ENCODE results near the gene RPL41. TPM values are rescaled to one million over a fixed set of nuclear protein-coding genes. Genes with fewer than 3 reads are reported as not detected.
A peak's percentile ranks its signal among the peaks of the same experiment; 100 is the strongest.

RPL41 gene
- total and polyA plus RNA-seq, 10 of the 15 experiments (the other 5 are each of a cell fraction or from before 2014, with no cell fraction given), result 4,144 to 19,112 (median 8,004) TPM

- intact Hi-C loops (cut with micrococcal nuclease; ENCODE audit: unreplicated experiment), result loop anchor here (1.0 to 5.0 kb wide), 10 partner anchors 8 to 569 kb away; partner anchors contain the start of genes ANKRD52, CNPY2, DNAJC14 and MYL6B
- ChIA-PET RAD21 (ENCODE audit: unreplicated experiment) (interaction anchor here (0.5 to 3.9 kb wide), 19 partner anchors 10 to 646 kb away, joined by 3 to 57 read pairs (median 5); partner anchors contain the start of genes ANKRD52, ESYT1, MYL6B and ORMDL2), SMC1A (ENCODE audit: uncharacterized antibody, unreplicated experiment) (interaction anchor here (0.6 to 4.5 kb wide), 14 partner anchors 10 to 380 kb away, joined by 3 to 50 read pairs (median 4); partner anchors contain the start of genes ESYT1, MYL6B, PA2G4 and RNF41), CTCF (interaction anchor here (0.5 to 4.5 kb wide), 29 partner anchors 10 to 762 kb away, joined by 3 to 121 read pairs (median 5); partner anchors contain the start of genes ANKRD52, CD63, ESYT1 and MYL6B), POLR2A (interaction anchor here (0.6 to 5.5 kb wide), 22 partner anchors 9 to 528 kb away, joined by 3 to 95 read pairs (median 4); partner anchors contain the start of genes ANKRD52, ATP5F1B, CNPY2 and COQ10A)
- Histone ChIP-seq H3K4me3 (peak within 1 kb of the TSS; percentile 90), H4K20me1 (ENCODE audit: control insufficient read depth, insufficient read depth) (no peaks in the 10 kb centered on the region), H3K79me2 (ENCODE audit: control insufficient read depth, insufficient read depth, low read length) (peaks cover 28% of the 10 kb centered on the region), H3K4me2 (ENCODE audit: control insufficient read depth, insufficient read depth) (peak within 1 kb of the TSS; percentile 99), H3K36me3 (ENCODE audit: control insufficient read depth in 2 of 2, insufficient read depth in 2 of 2, low read length in 1 of 2) (peaks cover 0 to 3% of the 10 kb centered on the region in 2 experiments; a peak in 1 of 4 replicates), H3K9me3 (replicated peaks; ENCODE audit: control insufficient read depth, insufficient read depth, low read length) (no peaks in the 10 kb centered on the region), H3K4me1 (ENCODE audit: control insufficient read depth, insufficient read depth, low read length) (peaks cover 15% of the 10 kb centered on the region), H2AFZ (ENCODE audit: control insufficient read depth, low read depth, low read length) (peak within 1 kb of the TSS; percentile 74), H3K27me3 (replicated peaks in 1 of 2; ENCODE audit: control insufficient read depth in 2 of 2, insufficient read depth in 2 of 2, low read length in 1 of 2) (no peaks in the 10 kb centered on the region), H3K9ac (ENCODE audit: control insufficient read depth, insufficient read depth, low read length) (peak within 1 kb of the TSS; percentile 80), H3K27ac (ENCODE audit: control insufficient read depth, insufficient read depth) (peak within 1 kb of the TSS; percentile 79)
- 1% methylated on average over 61 of the region's 61 CpGs for WGBS (ENCODE audit: insufficient coverage, insufficient replicate concordance, low lambda C conversion rate, missing lambda C conversion rate)
- peak; percentile 86 for ATAC-seq
- in situ Hi-C loops (cut with MboI), result no loop called here
- peak; percentile 99 for DNase-seq (ENCODE audit: low read depth, low spot score)
- peak; percentile 99 for FAIRE-seq
- no TSS peak for BruUV-seq (replicated peaks)
- TF ChIP-seq MTA3 (IDR thresholded peaks at IDR 0.05; ENCODE audit: borderline replicate concordance, low read length) (peak; percentile 99), HDAC6 (IDR thresholded peaks at IDR 0.05; ENCODE audit: unreplicated experiment) (no peak), EP300 (IDR thresholded peaks at IDR 0.05; ENCODE audit: borderline replicate concordance in 1 of 2, control insufficient read depth in 1 of 2, low read depth in 2 of 2, low read length in 2 of 2) (no peak), NR2F1 (conservative IDR thresholded peaks at IDR 0.05) (peak; percentile 51), MYC (IDR thresholded peaks at IDR 0.05; ENCODE audit: insufficient read depth, insufficient read length, insufficient replicate concordance, low read length, severe bottlenecking) (peak; percentile 87), HCFC1 (IDR thresholded peaks at IDR 0.05; ENCODE audit: low read length) (peak; percentile 87), ATF7 (IDR thresholded peaks at IDR 0.05; ENCODE audit: low read depth) (peak; percentile 83), KDM1A (IDR thresholded peaks at IDR 0.05; ENCODE audit: borderline replicate concordance) (no peak), POLR2AphosphoS5 (IDR thresholded peaks at IDR 0.05; ENCODE audit: low read length) (peak; percentile 99), ETV6 (conservative IDR thresholded peaks at IDR 0.05 in 1 of 2, IDR thresholded peaks at IDR 0.05 in 1 of 2; ENCODE audit: borderline replicate concordance in 1 of 2, low read depth in 1 of 2) (peak; percentile 92 to 98; a peak in 3 of 4 replicates), CHD4 (IDR thresholded peaks at IDR 0.05) (no peak), KAT2A (conservative IDR thresholded peaks at IDR 0.05; ENCODE audit: control insufficient read depth, low read depth, low read length) (no peak), NFYA (IDR thresholded peaks at IDR 0.05; ENCODE audit: borderline replicate concordance, low read depth, low read length) (no peak), BCL11A (IDR thresholded peaks at IDR 0.05; ENCODE audit: low read depth, low read length) (peak; percentile 92)
- TF ChIP-seq, protein P1, sequence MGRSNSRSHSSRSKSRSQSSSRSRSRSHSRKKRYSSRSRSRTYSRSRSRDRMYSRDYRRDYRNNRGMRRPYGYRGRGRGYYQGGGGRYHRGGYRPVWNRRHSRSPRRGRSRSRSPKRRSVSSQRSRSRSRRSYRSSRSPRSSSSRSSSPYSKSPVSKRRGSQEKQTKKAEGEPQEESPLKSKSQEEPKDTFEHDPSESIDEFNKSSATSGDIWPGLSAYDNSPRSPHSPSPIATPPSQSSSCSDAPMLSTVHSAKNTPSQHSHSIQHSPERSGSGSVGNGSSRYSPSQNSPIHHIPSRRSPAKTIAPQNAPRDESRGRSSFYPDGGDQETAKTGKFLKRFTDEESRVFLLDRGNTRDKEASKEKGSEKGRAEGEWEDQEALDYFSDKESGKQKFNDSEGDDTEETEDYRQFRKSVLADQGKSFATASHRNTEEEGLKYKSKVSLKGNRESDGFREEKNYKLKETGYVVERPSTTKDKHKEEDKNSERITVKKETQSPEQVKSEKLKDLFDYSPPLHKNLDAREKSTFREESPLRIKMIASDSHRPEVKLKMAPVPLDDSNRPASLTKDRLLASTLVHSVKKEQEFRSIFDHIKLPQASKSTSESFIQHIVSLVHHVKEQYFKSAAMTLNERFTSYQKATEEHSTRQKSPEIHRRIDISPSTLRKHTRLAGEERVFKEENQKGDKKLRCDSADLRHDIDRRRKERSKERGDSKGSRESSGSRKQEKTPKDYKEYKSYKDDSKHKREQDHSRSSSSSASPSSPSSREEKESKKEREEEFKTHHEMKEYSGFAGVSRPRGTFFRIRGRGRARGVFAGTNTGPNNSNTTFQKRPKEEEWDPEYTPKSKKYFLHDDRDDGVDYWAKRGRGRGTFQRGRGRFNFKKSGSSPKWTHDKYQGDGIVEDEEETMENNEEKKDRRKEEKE (IDR thresholded peaks at IDR 0.05), result no peak
- TF ChIP-seq, protein P2, sequence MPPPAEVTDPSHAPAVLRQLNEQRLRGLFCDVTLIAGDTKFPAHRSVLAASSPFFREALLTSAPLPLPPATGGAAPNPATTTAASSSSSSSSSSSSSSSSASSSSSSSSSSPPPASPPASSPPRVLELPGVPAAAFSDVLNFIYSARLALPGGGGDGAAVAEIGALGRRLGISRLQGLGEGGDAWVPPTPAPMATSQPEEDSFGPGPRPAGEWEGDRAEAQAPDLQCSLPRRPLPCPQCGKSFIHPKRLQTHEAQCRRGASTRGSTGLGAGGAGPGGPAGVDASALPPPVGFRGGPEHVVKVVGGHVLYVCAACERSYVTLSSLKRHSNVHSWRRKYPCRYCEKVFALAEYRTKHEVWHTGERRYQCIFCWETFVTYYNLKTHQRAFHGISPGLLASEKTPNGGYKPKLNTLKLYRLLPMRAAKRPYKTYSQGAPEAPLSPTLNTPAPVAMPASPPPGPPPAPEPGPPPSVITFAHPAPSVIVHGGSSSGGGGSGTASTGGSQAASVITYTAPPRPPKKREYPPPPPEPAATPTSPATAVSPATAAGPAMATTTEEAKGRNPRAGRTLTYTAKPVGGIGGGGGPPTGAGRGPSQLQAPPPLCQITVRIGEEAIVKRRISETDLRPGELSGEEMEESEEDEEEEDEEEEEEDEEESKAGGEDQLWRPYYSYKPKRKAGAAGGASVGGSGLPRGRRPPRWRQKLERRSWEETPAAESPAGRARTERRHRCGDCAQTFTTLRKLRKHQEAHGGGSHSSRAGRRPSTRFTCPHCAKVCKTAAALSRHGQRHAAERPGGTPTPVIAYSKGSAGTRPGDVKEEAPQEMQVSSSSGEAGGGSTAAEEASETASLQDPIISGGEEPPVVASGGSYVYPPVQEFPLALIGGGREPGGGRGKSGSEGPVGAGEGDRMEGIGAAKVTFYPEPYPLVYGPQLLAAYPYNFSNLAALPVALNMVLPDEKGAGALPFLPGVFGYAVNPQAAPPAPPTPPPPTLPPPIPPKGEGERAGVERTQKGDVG (CRISPR knock-in tag; IDR thresholded peaks at IDR 0.05), result no peak
Measured at GRCh38 chr12:56117778-56118687, 1.6 kb downstream of the RPL41 start, which contains the start of gene ZC3H10. ZC3H10 (plus strand) TSS chr12:56118266; CDS start chr12:56120563, 2,297 bp downstream.
